Measurements from ENCODE around the gene TNNI3.
A peak's percentile ranks its signal among the peaks of the same experiment; 100 is the strongest.
"Not testable (repeated sequence)": the region's sequence is repeated elsewhere in the genome, so short reads cannot be mapped to it uniquely, and the experiment has no call there.

TNNI3 gene

DNA sequence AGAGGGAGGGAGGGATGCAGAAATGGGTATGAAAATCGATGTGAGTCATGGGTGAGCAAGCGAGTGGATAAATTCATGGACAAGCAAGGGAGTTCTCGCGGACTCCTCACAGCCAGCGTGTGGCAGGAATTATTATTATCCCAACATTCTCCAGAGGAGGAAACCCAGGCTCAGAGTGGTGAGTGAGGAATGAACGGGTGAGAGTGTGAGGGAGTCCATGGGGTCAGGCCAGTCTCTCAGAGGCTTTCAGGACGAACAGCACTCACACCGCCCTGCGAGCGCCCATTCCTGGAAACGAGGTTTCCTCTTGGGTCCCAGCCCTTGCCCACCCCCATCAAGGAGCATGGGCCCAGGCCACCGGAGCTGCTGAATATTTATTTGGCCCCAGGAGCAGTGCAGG lies 15.2 kb upstream of the TNNI3 start:
- no peak for DNase-seq

DNA sequence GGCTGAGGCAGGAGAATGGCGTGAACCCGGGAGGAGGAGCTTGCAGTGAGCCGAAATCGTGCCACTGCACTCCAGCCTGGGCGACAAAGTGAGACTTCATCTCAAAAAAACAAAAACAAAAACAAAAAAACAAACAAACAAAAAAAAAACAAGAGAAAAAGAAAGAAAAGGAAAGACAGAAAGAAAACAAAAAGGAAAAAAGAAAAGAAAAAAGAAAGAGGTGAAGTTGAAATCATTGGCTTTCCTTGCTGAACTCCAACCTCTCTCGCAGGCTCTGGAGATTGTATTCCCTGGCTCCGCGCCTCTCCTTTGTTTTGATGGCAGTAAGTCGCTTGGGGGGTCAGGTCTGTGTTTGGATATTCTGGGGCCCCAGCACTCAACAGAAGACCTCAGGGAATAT lies 14.8 kb upstream of the TNNI3 start:
- not testable (repeated sequence) for DNase-seq

DNA sequence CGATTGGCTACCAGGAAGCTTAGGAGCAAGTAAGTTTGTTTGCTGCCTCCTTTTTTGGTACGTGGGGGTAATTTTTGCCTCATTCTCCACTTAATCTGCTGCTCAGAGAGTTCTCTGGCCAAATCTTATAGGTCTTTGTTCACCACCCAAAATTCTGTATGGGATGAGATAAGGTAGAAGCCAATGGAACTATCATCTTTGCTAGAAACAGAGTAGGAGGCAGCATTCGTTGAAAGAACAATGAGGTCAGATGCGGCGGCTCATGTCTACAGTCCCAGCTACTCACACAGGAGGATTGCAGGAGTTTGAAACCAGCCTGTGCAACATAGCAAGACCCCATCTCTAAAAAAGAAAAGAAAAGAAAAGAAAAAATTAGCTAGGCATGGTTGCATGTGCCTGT lies 13.9 kb upstream of the TNNI3 start:
- DNase-seq, result no peak

DNA sequence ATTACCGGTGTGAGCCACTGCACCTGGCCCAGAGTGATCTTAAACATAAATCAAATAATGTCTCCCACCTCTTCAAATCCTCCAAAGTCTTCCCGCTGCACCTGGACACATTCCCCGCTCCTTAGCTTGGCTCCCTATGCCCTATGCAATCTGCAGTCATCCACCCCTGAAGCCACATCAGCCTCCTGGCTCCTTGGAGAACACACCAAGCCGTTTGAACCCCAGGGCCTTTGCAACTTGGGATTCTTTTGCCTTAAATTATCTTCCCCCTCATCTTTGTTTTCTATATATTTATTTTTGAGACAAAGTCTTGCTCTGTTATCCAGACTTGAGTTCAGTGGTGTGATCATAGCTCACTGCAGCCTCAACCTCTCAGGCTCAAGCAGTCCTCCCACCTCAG lies 11.6 kb upstream of the TNNI3 start:
- DNase-seq, result no peak

DNA sequence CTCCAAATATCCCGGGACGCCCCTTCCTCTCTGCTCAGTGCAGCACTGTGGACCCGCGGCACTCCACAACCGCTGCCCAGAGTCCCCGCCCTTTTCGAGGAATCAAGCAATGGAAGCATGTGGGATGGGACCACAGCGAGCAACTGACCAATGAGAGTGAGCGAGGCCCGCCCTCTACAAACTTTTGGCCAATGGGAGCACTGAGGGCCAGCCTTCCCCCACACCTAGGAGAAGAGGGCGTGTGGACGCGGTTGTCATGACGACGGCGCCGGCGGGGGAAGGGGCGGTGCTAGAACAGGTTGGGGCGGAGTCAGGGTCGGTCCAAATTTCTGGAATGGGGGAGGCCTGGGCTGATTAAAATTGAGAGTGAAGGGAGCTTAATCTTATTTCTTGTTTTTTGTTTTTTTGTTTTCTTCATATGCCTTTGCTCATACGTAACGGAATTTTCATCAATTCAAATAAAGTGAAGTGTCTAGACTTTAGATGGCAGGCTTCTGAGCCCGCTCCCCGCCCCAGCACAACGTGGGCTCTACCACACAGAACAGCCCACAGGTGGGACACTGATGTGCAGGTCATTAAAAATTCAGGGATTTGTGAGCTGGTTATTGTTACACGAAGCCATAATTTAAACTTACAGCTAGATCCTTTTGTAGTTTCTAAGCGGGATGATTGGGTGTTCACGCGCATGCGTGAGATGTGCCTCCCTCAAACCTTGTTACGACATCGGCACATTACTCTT lies 9.2 kb upstream of the TNNI3 start, which contains the start of gene DNAAF3:
Gene DNAAF3 (minus strand): TSS at position 84 of the 739 bp plus-strand sequence. CDS start 200 bp downstream, outside the sequence.
- DNase-seq, result peak; percentile 96 to 97

DNA sequence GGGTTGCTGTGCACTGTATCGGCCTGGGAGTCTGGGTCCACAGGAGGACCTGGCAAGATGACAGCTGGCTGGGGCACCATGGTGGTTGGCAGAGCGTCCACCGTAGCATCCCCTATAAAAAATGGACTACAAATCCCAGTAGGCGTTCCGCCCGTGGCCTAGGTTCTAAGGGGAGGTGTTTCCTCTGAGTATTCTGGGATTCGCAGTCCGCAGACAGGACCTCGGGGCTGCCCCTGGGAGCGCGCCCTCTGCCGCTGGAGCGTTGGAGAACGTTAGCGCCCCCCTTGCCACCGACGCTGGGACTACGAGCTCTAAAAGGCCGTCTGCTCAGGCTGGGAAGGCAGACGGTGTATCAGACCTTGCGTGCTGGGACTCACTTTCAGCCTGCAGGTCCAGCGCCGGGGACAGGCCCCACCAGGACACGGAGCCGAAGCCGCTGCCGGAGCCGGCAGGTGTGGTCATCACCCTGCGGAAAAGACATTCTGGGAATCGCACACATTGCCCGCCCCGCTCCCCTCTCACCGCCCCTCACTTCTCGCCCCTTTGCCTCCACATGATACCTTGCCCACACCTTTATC lies 8.5 kb upstream of the TNNI3 start:
- peak; percentile 87 to 90 for DNase-seq

DNA sequence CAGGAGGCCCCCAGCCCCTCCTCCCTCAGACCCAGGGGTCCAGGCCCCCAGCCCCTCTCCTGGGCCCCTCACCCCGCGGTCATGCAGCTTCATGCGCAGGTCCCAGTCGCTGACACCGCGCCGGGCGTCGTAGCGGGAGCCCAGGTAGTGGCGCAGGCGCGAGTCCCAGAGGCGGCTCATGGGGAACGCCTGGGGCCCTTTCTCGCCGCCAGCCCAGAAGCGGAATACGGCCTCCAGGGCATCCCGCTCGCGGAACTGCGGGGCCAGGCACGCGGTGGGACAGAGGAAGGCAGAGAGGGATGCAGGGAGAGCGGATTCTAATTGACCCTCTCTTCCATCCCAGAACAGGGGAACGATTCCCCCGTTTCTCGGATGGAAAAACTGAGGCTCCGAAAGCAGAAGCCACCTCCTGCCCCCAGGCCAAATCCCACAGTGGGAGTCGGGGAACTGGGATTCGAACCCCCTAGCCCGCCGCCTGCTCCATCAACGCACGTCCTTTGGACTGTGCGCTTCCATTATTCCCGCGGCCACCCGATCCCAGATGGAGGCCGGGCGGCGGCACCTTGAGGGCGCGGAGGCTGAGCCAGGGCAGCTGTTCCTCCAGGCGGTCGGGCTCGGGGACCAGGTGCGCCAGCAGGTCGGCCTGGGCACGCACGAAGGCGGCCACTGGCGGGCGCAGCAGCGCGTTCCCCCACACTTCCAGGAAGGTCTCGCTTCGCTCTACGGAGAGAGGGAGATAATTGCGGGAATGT lies 4.2 kb upstream of the TNNI3 start:
- no peak for DNase-seq

DNA sequence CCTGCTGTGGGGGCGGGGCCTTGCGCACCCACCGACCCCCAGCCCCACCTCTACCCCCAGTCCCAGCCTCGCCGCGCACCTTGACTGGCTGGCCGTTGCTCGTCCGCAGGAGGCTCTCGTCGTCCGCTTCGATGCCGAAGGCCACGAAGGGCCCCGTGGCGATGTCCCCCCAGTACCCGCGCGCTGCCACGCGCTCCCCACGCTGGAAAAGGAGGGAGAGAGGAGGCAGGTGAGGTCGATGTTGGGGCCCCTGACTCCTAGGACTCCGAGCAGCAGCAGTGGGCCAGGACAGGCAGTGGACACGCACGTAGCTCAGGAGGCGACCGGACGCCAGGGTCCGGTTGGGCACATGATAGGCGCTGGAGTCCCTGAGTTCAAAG lies 3.4 kb upstream of the TNNI3 start:
- no peak for DNase-seq

DNA sequence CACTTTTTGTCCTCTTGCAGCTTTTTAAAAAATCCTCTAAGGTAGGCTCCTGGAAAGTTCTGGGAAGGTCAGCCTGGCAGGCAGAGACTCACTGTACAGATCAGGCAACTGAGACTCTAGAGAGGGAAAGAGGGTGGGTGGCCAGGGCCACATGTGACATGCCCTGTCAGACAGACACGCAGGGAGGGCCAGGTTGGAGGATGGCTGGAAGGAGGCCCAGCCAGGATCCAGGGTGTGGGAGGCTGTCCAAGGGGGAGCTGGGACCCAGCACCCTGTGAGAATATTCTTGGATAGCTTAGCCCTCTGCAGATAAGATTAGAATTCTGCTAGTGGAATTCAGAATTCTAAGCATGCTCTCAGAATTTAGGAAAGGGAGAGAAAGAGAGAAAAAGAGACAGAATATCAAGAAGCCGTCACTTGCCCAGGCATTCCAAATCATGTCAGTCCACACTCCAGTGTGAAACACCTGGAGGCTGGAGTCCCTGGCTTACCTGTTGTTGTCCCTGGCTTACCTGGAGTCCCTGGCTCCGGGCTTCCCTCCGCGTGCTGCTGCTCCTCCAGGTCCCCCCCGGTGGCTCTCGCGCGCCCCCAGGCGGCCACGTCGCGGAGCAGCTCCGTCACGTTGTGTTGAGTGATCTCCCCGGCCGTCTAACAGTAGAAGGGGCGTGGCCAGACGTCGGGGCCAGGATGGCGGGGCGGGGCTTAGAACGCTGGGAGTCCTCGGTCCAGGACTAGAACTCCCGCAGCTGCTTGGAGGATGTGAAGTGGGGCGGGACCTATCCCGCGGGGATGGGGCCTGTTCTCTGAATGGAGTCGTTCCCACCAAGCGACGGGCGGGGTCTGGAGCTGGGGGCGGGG lies 2.8 kb upstream of the TNNI3 start:
- peak; percentile 94 to 95 for DNase-seq

DNA sequence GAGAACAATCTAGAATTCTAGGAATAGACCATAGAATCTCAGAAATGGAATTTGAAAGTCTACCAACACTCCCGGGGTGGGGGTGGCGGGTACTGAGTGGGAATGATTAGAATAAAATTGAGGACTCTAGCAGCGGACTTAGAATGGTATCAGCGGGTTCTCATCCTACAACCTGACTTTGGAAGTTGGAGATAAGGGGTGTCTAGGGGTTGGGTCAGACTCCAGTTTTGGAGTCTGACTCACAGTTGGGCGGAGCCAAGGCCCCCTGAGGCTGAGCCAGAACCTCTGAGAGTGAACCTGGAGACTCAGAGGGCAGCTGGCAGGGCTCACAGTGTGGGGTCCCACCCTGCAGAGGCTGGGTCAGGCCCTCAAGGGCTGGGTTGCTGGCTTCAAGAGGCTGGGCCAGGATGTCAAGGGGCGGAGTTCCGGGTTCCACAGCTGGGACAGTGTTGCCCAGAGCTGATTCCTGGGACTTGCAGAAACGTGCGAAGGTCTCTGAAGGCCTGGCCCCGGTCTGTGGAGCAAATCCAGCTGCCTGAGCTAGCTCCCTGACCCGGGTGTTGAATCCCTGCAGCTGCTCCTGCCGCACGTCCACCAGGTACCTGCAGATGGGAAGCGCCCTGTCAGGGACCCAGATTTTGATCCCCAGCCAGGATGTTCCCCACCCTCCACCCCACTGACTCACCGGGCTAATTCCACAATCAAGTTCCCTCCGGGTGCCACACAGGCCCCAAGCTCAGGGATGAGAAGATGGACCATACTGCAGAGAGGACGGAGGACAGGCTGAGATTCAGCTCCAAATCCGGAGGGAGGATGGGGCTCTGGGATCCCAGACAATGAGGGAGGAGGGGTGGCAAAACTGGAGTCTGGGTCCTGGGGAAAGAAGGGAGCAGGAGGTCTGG lies 1.6 kb upstream of the TNNI3 start:
- no peak for DNase-seq

DNA sequence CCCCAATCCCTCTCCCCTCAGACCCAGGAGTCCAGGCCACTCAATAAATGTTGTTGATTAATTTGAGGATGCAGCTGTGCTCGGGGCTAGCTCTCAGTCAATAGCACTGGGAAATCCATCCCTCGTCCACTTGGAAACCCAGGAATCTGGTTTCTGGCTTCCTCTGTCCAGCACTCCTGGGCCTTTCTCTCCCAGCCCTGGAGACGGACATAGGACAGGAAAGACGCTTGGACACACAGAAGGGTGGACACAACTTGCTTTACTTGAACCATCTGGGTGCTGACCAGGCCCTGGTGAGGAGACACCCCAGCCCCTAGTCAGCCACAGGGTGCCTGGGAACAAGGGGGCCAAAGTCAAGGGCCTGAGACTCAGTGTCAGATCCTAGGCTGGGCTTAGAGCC lies 891 bp upstream of the TNNI3 start:
- DNase-seq, result no peak

DNA sequence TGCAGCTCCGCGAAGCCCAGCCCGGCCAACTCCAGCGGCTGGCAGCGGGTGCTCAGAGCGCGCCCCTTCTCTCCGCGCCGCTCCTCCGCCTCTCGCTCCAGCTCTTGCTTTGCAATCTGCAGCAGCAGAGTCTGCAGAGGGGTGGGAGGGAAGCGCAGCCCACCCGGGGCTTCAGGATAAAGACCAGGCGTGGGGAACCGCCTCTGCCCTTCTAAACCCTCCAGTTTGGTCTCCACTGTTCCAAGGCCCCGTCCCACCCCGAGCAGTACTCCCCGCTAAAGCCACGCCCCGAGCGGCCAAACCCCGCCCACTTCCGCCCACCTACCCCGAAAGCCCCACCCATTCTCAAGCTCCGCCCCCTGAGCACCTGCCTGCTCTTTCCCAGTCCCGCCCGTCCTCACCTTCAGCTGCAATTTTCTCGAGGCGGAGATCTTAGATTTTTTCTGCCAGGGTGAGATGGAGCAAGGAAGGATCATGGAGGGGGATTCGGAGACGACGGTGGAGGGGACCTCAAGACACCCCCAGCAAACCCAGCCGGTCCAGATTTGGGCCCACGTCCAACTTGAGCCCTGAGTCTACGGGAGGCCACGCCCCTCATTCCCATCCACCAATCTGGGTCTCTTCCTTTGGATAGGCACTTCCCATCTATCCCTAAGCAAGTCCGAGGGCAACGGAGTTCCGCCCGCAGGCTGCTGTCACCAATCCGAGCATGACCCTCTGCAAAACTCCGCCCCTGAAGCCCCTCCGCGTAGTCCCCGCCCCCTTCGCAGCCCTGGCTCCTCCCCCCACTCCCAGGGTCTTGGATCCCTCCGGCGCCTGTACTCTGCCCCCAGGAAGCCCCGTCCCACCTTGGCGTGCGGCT lies 1.1 kb downstream of the TNNI3 start:
- peak; percentile 95 to 97 for DNase-seq

DNA sequence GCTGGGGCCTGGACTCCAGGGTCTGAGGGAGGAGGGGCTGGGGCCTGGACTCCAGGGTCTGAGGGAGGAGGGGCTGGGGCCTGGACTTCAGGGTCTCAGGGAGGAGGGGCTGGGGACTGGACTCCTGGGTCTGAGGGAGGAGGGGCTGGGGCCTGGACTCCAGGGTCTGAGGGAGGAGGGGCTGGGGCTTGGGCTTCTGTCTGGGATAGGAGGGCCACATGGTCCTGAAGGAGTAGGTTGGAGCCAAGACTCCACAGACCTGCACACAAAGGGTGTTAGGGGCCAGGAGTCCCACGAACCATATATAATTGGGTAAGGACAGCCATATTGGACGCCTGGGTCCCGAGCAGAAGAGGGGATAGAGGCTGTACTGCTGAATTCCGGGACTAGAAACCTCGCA lies 1.7 kb downstream of the TNNI3 start:
- not testable (repeated sequence) for DNase-seq

DNA sequence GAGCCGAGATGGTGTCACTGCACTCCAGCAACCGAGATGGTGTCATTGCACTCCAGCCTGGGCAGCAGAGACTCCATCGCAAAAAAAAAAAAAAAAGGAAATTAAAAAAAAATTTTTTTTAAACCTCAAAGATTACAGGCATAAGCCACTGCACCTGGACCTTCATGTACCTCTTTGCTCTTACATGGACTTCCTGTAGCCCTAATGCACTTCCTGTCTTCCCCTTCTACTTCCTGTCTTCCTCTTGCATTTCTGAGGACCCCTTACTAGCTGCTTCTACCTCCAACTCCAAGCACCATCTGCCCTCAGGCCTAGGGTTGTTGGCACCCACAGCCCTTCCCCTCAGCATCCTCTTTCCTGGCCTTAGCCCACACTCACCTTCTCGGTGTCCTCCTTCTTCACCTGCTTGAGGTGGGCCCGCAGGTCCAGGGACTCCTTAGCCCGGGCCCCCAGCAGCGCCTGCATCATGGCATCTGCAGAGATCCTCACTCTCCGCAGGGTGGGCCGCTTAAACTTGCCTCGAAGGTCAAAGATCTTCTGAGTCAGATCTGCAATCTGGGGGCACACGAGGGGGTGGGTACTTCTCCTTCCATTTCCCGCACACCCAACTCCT lies 3.8 kb downstream of the TNNI3 start:
- DNase-seq, result no peak

DNA sequence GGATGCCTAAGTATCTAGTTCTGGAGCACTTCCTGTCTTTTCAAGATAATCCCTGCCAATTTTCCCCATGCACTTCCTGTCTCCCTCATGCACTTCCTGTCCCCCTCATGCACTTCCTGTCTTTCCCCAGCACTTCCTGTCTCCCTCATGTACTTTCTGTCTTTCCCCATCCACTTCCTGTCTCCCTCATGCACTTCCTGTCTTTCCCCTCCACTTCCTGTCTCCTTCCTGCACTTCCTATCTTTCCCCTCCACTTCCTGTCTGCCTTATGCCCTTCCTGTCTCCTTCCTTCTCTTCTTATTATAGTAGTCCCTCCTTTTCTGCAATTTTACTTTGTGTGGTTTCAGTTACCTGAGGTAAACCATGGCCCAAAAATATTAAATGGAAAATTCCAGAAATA lies 5.5 kb downstream of the TNNI3 start:
- DNase-seq, result no peak

DNA sequence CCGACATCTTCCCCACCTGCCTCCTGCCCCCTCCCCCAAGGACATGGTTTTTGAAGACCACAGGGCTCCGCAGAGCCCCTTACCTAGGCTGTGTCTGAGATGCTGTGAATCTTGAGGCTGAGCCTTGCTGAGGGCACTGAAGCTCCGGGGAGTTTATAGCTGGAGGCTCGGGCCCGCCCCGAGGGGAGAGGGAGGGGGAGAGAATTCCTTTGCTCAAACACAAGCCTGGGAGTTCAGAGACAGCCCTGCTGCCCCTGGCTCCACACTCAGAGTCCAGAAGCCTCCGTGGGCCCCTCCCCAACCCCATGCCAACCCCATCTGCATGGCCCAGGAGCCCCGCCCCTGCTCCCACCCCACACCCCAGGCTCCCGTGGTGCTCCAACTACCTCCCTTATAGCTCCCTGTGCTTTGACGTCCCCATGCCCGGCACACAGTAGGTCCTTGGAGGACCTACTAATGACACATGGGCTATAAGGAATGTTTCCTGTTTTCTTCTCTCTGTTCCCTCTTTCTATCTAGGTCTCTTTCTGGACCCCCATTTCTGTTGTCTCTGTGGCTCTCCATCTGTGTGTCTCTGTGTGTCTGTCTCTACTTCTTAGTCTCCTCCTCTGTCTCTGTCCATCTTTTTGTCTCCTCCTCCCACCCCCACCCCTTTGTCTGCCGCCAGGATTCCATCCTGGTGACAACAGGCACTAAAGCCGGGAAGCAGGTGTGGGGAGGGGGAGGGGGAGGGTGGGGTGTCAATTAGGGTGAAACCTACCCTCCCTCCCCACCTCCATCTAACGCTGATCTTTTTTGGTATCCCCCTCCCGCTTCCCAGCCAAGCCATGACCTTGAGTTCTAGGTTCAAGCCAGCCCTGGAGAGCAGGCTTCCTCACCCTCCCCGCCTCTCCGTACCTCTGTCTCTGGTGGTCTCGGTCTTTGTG lies 8.2 kb downstream of the TNNI3 start, which contains the start of gene TNNT1:
Gene TNNT1 (minus strand): TSS at position 129 of the 926 bp plus-strand sequence. CDS start 2,049 bp downstream, outside the sequence.
- no peak for DNase-seq

DNA sequence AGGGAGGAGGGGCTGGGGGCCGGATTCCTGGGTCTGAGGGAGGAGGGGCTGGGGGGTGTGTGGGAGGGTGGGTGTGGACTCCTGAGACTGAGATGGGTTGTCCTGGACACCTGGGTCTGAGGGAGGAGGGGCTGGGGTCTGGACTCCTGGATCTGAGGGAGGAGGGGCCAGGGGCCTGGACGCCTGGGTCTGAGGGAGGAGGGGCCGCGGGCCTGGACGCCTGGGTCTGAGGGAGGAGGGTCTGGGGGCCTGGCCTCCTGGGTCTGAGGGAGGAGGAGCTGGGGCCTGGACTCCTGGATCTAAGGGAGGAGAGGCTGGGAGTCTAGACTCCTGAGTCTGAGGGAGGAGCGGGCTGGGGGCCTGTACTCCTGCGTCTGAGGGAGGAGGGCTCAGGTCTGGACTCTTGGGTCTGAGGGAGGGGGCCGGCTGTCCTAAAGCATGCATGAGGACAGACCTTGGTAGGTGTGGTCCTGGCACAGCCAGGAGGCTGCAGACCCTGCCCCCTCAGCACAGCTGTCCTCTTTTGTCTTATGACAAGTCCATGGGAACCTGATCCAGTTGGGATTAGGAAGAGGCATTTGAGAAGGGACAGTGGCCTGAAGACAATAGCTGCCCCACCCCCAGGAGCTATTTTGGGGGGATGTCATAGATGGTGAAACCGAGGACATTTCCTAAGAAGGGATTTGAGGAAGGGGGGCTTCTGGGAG lies 9.8 kb downstream of the TNNI3 start:
- no peak for DNase-seq

DNA sequence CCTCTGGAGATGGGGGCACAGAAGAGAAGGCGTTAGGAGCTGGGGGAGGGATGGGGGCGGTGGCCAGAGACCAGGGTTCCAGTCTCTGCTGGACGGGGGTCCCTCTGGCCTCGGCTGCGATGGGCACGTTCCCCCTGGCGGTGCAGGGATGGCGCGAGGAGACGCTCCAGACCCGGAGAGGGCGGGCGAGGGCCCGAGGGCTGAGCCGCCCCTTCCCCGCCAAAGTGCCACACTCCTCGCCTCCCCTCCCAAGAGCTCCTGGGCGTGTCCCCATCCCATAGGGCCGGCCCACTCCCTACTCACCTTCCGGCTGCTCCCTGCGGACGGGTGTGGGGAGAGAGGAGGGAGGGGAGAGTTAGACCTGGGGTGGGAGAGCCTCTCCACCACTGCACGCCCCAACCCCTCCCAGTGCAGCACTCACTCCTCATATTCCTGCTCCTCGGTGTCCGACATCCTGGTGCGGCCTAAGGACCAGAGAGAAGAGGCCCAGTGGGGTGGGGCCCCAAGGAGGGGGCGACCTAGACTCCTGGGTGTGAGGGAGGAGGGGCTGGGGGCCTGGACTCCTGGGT lies 10.7 kb downstream of the TNNI3 start:
- DNase-seq, result peak; percentile 69 to 77

Measured in SHP77 (cell line).